ENCODE results near the gene KRTAP4-6. TPM values are rescaled to one million over a fixed set of nuclear protein-coding genes. Genes with fewer than 3 reads are reported as not detected.
"Not testable (repeated sequence)": the region's sequence is repeated elsewhere in the genome, so short reads cannot be mapped to it uniquely, and the experiment has no call there.

The KRTAP4-6 gene
- total RNA-seq, 1 donor from 2014 or later: not detected

DNA sequence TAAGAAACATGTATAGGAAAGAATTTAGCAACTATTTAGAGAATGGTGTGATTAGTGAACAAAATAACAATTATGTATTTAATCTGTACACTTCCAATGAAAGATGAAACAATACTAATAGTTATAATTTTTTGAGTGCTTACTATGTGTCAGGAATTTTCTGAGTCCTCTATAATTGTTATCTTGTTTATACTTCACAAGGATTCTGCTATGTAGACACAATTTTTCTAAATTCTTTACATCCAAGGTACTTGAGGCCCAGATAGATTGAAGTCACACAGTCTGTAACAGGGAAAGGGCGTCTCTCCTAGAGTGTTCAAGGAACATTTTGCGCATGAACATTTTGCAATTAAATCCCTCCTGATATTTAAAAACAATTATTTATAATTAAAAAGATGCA, 15.3 kb downstream of the KRTAP4-6 start:
- DNase-seq (ENCODE audit: low read depth): no peak
- H3K4me3 ChIP-seq (ENCODE audit: low read depth, low read length): no peak overlapping the region
- TF ChIP-seq, protein P1, sequence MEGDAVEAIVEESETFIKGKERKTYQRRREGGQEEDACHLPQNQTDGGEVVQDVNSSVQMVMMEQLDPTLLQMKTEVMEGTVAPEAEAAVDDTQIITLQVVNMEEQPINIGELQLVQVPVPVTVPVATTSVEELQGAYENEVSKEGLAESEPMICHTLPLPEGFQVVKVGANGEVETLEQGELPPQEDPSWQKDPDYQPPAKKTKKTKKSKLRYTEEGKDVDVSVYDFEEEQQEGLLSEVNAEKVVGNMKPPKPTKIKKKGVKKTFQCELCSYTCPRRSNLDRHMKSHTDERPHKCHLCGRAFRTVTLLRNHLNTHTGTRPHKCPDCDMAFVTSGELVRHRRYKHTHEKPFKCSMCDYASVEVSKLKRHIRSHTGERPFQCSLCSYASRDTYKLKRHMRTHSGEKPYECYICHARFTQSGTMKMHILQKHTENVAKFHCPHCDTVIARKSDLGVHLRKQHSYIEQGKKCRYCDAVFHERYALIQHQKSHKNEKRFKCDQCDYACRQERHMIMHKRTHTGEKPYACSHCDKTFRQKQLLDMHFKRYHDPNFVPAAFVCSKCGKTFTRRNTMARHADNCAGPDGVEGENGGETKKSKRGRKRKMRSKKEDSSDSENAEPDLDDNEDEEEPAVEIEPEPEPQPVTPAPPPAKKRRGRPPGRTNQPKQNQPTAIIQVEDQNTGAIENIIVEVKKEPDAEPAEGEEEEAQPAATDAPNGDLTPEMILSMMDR (conservative IDR thresholded peaks at IDR 0.05; ENCODE audit: low read depth, low read length): no peak

- H3K4me3 ChIP-seq (ENCODE audit: low read depth, low read length); DNase-seq (ENCODE audit: low read depth): not testable (repeated sequence)
Observed at GRCh38 chr17:41123991-41124371, 16.4 kb downstream of the KRTAP4-6 start, which contains the start of gene KRTAP4-12. Gene KRTAP4-12, minus strand, starts transcription at chr17:41124182. Its CDS starts 60 bp downstream, at chr17:41124122.

DNA sequence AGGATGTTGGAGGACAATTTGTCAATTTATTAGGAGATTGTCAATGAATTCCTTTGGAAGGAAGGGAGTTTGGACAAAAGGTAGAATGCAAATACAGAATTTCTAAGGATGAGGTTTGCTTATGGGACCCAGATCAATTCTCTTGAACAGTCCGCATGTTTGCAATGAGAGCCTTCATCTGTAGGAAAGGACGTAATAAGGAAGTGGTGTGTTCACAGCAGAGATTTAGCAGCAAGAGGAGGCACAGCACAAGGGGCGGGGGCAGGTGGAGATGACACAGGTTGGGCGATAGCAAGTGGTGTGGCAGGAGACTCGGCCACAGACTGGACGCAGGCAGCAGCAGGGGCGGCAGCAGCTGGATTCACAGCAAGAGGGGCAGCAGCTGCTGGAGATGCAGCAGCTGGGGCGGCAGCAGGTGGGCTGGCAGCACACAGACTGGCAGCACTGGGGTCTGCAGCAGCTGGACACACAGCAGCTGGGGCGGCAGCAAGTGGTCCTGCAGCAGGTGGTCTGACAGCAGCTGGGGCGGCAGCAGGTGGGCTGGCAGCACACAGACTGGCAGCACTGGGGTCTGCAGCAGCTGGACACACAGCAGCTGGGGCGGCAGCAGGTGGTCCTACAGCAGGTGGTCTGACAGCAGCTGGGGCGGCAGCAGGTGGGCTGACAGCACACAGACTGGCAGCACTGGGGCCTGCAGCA, 16.9 kb downstream of the KRTAP4-6 start:
- not testable (repeated sequence) for H3K4me3 ChIP-seq (ENCODE audit: low read depth, low read length); DNase-seq (ENCODE audit: low read depth)

DNA sequence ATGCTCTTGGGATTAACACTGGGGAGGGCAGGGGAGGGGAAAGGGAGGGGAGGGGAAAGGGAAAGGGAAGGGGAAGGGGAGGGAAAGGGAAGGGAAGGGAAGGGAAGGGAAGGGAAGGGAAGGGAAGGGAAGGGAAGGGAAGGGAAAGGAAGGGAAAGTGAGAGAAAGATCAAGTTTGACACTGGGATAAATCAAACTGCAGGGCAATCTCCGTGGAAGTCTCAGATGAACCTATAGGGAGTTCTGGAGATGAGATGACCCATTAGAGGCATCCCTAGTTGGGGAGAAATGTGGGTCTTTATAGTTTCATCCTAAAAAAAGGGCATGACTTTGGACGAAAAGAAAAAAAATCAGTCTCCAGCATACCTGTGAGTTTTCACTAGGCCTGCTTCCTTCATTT, 18.6 kb downstream of the KRTAP4-6 start:
- DNase-seq (ENCODE audit: low read depth): no peak
- no peak overlapping the region for H3K4me3 ChIP-seq (ENCODE audit: low read depth, low read length)
- TF ChIP-seq, protein P1 (conservative IDR thresholded peaks at IDR 0.05; ENCODE audit: low read depth, low read length): no peak

DNA sequence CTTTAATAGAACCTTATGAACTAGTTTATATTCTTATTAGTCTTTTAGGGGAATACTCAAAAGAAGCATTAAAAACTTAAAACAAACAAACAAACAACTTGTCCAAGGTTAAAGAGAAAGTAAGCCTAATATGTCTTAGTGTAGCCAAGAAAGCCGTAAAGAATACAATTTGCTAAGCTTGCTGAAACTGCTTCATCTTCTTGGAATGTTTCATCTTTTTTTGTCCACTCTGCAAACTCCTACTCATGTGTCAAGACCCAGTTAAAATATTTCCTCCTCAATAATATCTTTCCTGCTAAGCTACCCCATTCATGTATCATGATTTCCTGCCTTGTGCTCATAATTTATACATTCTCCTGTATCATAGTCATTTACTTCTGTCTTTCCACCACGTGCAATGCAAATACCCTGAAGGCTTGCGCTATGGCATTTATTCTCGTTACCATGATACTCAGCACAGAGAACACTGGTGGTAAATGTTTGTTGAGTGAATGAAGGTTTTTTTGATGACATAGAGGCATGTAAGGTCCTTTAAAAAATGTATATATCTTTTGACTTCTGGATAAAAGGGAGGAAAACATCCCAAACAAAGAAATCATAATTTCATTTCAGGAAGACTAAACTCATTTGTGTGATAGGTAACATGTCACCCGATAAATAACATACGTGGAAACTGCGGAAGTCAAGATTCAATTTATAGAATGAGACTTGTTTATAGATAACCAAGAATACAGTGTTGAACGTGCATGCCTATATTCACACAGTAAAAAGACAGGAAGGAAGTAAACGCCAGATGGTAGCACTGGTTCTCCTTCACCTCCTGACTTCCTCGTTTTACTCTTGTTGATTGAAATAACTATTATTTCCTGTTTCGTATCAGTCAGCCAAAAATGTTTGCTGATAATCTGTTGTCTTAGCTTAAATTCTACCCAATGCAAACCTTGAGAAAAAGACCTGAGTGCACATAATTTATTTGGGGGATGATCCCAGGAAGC, 20.4 kb downstream of the KRTAP4-6 start:
- not testable (repeated sequence) for H3K4me3 ChIP-seq (ENCODE audit: low read depth, low read length); DNase-seq (ENCODE audit: low read depth)

DNA sequence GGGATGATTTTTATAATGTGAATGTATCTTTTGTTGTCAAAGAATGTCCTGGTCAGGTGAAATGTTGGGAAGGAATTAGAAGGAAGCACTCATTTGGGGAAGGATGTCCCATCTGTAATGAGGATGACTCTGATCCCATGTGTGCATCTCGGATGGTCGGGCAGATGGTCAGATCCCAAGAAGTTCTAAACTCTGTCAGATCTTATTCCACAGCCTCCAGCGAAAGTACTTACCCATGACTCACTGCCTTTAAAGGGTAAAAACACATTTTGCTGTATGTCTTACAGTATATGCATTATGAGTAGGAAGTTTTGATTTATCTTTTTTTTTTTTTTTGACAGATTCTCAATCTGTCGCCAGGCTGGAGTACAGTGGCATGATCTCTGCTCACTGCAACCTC, 21.6 kb downstream of the KRTAP4-6 start:
- DNase-seq (ENCODE audit: low read depth): no peak
- TF ChIP-seq, protein P1 (conservative IDR thresholded peaks at IDR 0.05; ENCODE audit: low read depth, low read length): no peak
- H3K4me3 ChIP-seq (ENCODE audit: low read depth, low read length): no peak overlapping the region

DNA sequence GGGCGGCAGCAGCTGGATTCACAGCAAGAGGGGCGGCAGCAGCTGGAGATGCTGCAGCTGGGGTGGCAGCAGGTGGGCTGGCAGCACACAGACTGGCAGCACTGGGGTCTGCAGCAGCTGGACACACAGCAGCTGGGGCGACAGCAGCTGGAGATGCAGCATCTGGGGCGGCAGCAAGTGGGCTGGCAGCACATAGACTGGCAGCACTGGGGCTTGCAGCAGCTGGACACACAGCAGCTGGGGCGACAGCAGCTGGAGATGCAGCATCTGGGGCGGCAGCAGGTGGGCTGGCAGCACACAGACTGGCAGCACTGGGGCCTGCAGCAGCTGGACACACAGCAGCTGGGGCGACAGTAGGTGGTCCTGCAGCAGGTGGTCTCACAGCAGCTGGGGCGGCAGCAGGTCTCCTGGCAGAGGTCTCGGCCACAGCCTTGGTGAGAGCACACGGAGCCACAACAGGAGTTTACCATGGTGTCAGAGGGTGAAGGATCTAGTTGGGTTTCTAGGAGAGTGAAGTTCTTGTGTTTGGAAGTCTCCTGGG, 22.4 kb downstream of the KRTAP4-6 start, which contains the start of gene KRTAP4-11:
Gene KRTAP4-11, minus strand, starts transcription at position 528 of the 541 bp plus-strand sequence. Its CDS starts 58 bp downstream, at position 470.
- DNase-seq (ENCODE audit: low read depth); H3K4me3 ChIP-seq (ENCODE audit: low read depth, low read length): not testable (repeated sequence)

- H3K4me3 ChIP-seq (ENCODE audit: low read depth, low read length): no peak overlapping the region
- TF ChIP-seq, protein P1 (conservative IDR thresholded peaks at IDR 0.05; ENCODE audit: low read depth, low read length): no peak
- no peak for DNase-seq (ENCODE audit: low read depth)
Observed at GRCh38 chr17:41116297-41116696, 24.0 kb downstream of the KRTAP4-6 start.

Measured in epithelial cell of proximal tubule (primary cell).